HG03457 (cell line): ENCODE data around the gene WNK3.

ENCODE experiments used
- ATAC-seq: cut with Tn5 transposase; IDR thresholded peaks from one replicate; pipeline ENCODE4 v1.9.1; 2021; ENCODE audit warnings: moderate number of reproducible peaks; ENCODE audit not compliant: unreplicated experiment

The WNK3 gene

GRCh38 chrX:54246866-54247265 is 111.0 kb downstream of the WNK3 start:
- ATAC-seq = no peak

GRCh38 chrX:54238588-54238987 is 119.3 kb downstream of the WNK3 start:
- ATAC-seq = no peak

- no peak for ATAC-seq
These were observed 120.8 kb downstream of the WNK3 start for GRCh38 chrX:54237014-54237413.

GRCh38 chrX:54230435-54231148 is 127.3 kb downstream of the WNK3 start:
- no peak for ATAC-seq

GRCh38 chrX:54223581-54223980 is 134.3 kb downstream of the WNK3 start:
- ATAC-seq = no peak

- ATAC-seq = no peak
These were observed 144.2 kb downstream of the WNK3 start for GRCh38 chrX:54213603-54214002.

- ATAC-seq = no peak
These were observed 149.3 kb downstream of the WNK3 start for GRCh38 chrX:54208531-54208930.

- ATAC-seq = no peak
These were observed 159.6 kb downstream of the WNK3 start for GRCh38 chrX:54198262-54198661.

GRCh38 chrX:54194982-54195588 is 162.8 kb downstream of the WNK3 start:
- no peak for ATAC-seq

GRCh38 chrX:54193085-54193821 is 164.6 kb downstream of the WNK3 start:
- ATAC-seq = no peak

GRCh38 chrX:54184474-54184873 is 173.4 kb downstream of the WNK3 start:
- no peak for ATAC-seq

- peak; percentile 35 for ATAC-seq
These were observed 174.8 kb downstream of the WNK3 start, which contains the start of gene FAM120C for GRCh38 chrX:54182864-54183613. FAM120C (minus strand) TSS chrX:54183254; CDS start chrX:54183198, 56 bp downstream.

- peak; percentile 41 for ATAC-seq
These were observed 175.5 kb downstream of the WNK3 start for GRCh38 chrX:54182194-54182863.

GRCh38 chrX:54181202-54181953 is 176.5 kb downstream of the WNK3 start:
- no peak for ATAC-seq

- no peak for ATAC-seq
These were observed 177.4 kb downstream of the WNK3 start for GRCh38 chrX:54180403-54180802.

GRCh38 chrX:54178100-54178940 is 179.5 kb downstream of the WNK3 start:
- ATAC-seq = no peak

GRCh38 chrX:54177306-54177705 is 180.5 kb downstream of the WNK3 start:
- ATAC-seq = no peak

GRCh38 chrX:54173791-54174190 is 184.1 kb downstream of the WNK3 start:
- no peak for ATAC-seq

- no peak for ATAC-seq
These were observed 185.4 kb downstream of the WNK3 start for GRCh38 chrX:54172455-54172854.
